ENCODE data around the gene SLC22A23. TPM values are rescaled to one million over a fixed set of nuclear protein-coding genes. Genes with fewer than 3 reads are reported as not detected.

Gene SLC22A23
- total and polyA plus RNA-seq, 2 experiments from 2014 or later: 6.1 to 38.3 TPM

DNA sequence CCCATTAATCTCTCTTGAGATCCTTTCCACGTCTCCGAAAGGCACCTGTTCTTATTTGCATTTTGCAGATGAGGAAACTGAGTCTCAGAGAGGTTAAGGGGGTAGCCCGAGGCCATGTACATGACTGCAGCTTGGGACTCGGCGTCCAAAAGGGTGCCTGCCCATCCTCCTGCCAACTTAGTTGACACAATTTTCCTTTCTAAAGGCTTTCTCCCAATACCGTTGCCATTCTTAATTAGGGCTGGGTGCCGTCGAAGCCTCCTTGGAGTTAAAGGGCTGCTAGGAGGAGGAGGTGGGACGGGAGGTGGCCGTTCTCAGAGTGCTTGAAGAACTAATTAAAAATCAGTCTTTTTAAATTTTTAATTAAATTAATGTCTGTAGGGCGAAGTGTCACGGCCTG lies 198.6 kb downstream of the SLC22A23 start (continued):
- no peak for TF ChIP-seq ZNF462 (CRISPR knock-in tag; IDR thresholded peaks at IDR 0.05)
- TF ChIP-seq STAT1 (IDR thresholded peaks at IDR 0.05; ENCODE audit: unreplicated experiment): no peak
- no peak for TF ChIP-seq EZH2 (IDR thresholded peaks at IDR 0.05; ENCODE audit: low read depth, unreplicated experiment)
- TF ChIP-seq ZNF114 (CRISPR knock-in tag; IDR thresholded peaks at IDR 0.05): no peak

DNA sequence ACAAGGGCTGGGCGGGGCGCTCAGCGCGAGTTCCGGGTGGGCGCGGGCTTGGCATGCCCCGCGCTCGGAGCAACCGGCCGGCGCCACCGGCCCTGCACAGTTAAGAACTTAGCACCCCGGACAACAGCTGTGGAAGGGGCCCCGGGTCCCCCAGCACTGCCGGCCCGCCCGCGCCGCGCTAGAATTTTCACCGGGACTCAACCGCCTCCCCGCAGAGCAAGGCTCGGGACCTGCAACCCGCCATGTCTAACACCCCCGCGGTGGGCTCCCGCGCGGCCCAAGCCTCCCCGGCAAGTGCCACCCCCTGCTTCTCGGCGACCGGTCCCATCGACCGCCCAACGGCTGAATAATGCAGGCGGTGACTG lies 203.3 kb downstream of the SLC22A23 start:
- H3K27ac Mint-ChIP-seq: no peak overlapping the region
- H2AFZ ChIP-seq: no peak overlapping the region
- TF ChIP-seq ETS1 (IDR thresholded peaks at IDR 0.05) (no peak), ZNF114 (CRISPR knock-in tag; IDR thresholded peaks at IDR 0.05) (no peak), CREB1 (CRISPR knock-in tag; IDR thresholded peaks at IDR 0.05; ENCODE audit: low read depth) (no peak), ZNF331 (CRISPR knock-in tag; IDR thresholded peaks at IDR 0.05; ENCODE audit: low read depth) (no peak), ZNF462 (CRISPR knock-in tag; IDR thresholded peaks at IDR 0.05) (no peak), EZH2 (IDR thresholded peaks at IDR 0.05; ENCODE audit: low read depth, unreplicated experiment) (no peak)

More for the DNA sequence above, 203.3 kb downstream of the SLC22A23 start:
- ATAC-seq (no peak), DNase-seq (ENCODE audit: low spot score) (no peak)
- Histone ChIP-seq H3K27me3 (ENCODE audit: insufficient read depth) (no peaks in the 10 kb centered on the region), H3K36me3 (ENCODE audit: insufficient read depth) (no peaks in the 10 kb centered on the region), H3K4me1 (ENCODE audit: insufficient read depth) (peaks cover 7% of the 10 kb centered on the region), H3F3A (replicated peaks; ENCODE audit: low read depth) (0 out of 2 replicates have a peak, but pooled peaks cover 2% of the 10 kb centered on the region), H3K9me2 (ENCODE audit: insufficient read depth) (no peaks in the 10 kb centered on the region), H4K20me1 (replicated peaks; ENCODE audit: insufficient read depth) (no peaks in the 10 kb centered on the region), H3K4me3 (no peak overlapping the region), H3K27ac (ENCODE audit: low read depth) (no peak overlapping the region), H3K4me2 (no peak overlapping the region), H3K79me2 (replicated peaks; ENCODE audit: insufficient read depth) (no peaks in the 10 kb centered on the region)
- Mint-ChIP-seq H3K9me3 (peaks cover 8% of the 10 kb centered on the region), H3K4me1 (peaks cover 14% of the 10 kb centered on the region), H3K4me3 (no peak overlapping the region), H3K27me3 (ENCODE audit: insufficient read depth, low read depth, poor library complexity) (peaks cover 9% of the 10 kb centered on the region), H3K36me3 (ENCODE audit: low read depth) (peaks cover 10% of the 10 kb centered on the region)
